GM19372 (cell line): Measurements from ENCODE around the gene KCNQ1.
"Not testable (repeated sequence)": the region's sequence is repeated elsewhere in the genome, so short reads cannot be mapped to it uniquely, and the experiment has no call there.

Experiments
- ATAC-seq: cut with Tn5 transposase; IDR thresholded peaks from one replicate; pipeline ENCODE4 v1.9.1; 2021; ENCODE audit warnings: mild to moderate bottlenecking, low read depth, moderate library complexity; ENCODE audit not compliant: unreplicated experiment

The KCNQ1 gene

DNA sequence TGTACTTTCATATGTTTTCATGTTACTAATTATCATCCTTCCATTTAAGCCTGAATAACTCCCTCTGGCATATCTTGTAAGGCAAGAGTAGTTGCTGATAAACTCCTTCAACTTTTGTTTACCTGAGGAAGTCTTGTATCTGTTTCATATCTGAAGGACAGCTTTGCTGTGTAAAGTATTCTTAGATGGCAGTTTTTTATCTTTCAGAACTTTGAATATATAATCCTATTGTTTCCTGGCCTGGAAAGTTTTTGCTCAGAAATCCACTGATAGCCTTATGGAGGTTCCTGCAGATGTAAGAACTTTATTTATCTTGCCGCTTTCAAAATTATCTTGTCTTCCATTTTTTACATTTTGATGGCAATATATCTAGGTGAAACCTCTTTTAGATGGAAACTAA is 185.9 kb downstream of the KCNQ1 start:
- ATAC-seq, result no peak

DNA sequence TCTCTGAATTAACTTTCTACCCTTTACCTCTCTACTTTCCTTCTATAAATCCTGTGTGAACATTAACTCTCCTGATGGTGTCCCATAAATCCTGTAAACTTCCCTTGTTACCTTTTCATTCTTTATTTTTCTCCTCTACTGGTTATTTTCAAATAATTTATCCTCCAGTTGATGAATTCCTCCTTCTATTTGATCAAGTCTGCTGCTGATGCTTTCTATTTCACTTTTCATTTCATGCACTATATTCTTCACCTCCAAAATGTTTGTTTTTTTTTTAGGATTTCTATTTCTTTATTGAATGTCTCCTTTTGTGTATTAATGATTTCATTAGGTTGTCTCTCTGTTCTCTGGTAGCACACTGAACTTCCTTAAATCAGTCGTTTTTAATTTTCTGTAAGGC is 186.4 kb downstream of the KCNQ1 start:
- ATAC-seq, result no peak

GRCh38 chr11:2639763-2640162 is 195.0 kb downstream of the KCNQ1 start:
- ATAC-seq, result not testable (repeated sequence)

- no peak for ATAC-seq
These were observed 196.8 kb downstream of the KCNQ1 start for GRCh38 chr11:2641623-2642022.

DNA sequence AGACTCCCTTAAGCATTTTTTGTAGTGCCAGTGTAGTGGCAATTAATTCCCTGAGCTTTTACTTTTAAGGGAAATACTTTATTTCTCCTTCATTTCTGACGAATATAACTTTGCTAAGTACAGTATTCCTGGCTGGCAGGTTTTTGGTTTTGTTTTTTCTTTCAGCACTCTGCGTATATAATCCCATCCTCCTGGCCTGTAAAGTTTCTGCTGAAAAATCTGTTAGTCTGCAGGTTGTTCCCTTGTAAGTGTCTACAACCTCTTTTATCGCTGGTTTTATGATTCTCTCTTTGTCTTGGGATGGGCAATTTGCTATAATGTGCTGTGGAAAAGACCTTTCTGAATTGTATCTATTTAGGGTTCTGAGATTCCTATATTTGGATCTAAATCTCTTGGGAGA is 198.9 kb downstream of the KCNQ1 start:
- ATAC-seq, result no peak

GRCh38 chr11:2644844-2645778 is 200.3 kb downstream of the KCNQ1 start:
- ATAC-seq, result no peak

DNA sequence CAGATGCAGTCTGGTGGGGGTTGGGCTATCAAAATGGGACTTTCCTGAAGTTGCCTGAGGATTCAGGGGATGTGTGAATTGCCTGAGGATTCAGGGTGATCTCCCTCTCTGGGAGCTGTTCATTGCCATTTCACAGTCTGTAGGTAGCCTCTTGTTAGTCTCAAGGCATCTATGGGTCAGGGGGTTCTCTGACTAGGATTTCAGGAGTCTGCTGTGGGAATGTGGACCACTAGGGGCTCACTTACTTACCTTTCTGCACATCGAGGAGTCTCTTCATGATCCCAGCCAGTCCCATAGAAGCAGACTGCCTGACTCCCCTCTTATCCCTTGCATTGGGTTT is 200.9 kb downstream of the KCNQ1 start:
- ATAC-seq, result no peak

GRCh38 chr11:2647167-2647566 is 202.4 kb downstream of the KCNQ1 start:
- ATAC-seq, result no peak

DNA sequence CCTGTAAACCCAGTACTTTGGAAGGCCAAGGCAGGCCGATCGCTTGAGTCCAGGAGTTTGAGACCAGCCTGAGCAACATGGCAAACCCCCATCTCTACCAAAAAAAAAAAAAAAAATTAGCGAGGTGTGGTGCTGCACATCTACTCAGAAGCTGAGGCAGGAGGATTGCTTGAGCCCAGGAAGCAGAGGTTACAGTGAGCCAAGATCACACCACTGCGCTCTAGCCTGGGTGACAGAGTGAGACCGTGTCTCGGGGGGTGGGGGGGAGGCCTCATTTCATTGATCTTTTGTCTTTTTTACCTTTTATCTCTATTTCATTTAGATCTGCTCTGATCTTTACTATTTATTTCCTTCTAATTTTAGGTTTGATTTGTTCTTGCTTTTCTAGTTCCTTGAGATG is 203.1 kb downstream of the KCNQ1 start:
- no peak for ATAC-seq

GRCh38 chr11:2649400-2649799 is 204.6 kb downstream of the KCNQ1 start:
- no peak for ATAC-seq

GRCh38 chr11:2649848-2650247 is 205.0 kb downstream of the KCNQ1 start:
- ATAC-seq, result no peak

DNA sequence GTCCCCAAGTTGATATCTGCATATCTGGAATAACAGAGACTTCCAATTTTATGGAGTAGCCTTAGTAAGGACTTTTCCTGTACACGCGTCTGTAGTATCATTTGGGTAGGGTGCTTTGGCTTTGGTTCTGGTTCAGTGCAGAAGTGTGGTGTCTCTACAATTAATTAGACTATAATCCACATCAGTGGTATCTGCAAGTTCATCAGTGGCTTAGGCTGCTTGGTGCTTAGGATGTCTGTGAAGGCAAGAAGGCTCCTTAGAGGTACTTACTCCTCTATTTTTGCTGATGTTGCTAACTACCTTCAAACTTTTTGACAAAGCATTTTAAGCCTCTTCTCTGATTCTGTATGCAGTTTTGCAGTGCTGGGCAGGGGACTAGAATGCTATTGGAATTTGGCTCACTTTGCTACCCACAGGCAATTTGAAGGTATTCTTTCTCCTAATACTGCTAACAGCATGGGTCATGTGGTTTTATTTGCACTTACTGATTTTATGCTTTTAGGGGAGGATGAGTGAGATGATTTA is 205.6 kb downstream of the KCNQ1 start:
- ATAC-seq, result no peak

- ATAC-seq, result no peak
These were observed 206.3 kb downstream of the KCNQ1 start for GRCh38 chr11:2651054-2651617.

DNA sequence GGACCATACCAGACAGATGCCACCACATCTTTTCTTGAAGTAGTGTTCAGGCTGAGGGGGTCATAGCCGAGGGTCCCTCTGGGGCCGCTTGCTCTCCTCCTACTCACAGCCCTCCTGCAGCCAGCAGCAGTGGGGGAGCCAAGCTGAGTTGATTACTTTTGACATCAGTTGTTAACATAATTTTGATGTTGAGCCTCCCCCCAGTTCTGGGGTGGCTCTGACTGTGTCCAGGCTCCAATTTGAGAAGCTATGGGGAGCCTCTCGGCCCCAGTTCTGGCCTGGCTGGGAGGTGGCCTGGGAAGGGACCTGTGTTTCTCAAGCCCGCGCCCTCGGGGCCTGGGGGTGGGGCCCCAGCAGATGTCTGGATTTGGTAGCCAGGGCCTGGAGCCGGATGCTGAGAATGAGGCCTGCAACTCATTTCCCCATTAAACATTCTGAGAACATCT is 207.0 kb downstream of the KCNQ1 start:
- ATAC-seq, result no peak

- ATAC-seq, result no peak
These were observed 207.8 kb downstream of the KCNQ1 start for GRCh38 chr11:2652333-2653197.

DNA sequence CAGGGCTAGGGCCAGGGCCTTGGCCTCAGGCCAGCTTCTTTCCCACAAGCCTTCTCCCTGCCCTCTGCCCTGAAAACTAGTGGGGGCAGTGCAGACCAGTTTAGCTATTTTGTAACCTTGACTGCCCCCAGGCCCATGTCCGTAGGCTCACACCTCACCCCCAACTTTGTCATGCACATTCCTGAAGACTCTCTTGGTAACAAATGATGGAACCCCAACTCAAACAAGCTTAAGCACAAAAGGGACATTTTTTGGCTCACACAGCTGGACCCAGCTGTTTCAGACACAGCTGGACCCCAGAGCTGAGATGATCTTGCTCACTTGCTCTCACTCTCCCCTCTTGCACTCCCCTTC is 208.4 kb downstream of the KCNQ1 start:
- no peak for ATAC-seq

DNA sequence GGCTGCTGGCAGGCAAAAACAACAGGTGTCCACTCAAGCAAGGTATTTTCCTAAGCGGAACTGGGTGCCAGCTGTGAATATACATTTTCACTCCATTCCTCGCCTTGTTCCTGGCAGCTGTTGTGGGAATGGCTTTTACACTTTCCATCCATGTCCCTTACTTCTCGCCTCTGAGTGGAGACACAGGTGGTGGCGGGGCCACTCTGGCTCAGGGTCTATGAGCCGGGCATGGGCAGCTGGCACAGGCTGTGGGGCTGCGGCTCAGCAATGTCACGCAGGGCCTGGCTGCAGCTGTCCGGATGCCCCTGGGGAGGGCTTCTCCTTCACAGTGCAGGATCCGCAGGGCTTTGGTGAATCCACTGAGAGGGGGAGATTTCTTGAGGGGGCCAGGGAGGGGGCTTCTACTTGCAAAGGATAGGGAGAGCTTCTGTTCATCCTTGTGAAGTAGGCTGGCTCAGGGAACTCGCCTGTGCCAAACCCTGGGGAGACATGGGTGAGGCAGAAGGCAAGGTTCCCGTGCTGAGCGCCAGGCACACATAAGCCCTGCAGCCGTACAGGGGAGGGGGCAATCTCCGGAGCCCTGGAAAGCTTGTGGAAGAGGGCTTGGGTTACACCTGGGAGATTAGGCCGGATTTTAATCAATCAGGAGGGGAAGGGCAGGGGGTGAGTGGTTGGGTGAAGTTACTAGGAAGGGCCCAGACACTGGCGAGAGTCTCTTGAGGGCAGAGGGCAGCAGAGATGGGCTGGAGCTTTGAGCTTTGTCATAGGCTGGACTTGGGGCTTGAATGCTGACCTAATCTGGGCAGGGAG is 209.3 kb downstream of the KCNQ1 start:
- ATAC-seq, result no peak

- no peak for ATAC-seq
These were observed 210.4 kb downstream of the KCNQ1 start for GRCh38 chr11:2655016-2655719.

DNA sequence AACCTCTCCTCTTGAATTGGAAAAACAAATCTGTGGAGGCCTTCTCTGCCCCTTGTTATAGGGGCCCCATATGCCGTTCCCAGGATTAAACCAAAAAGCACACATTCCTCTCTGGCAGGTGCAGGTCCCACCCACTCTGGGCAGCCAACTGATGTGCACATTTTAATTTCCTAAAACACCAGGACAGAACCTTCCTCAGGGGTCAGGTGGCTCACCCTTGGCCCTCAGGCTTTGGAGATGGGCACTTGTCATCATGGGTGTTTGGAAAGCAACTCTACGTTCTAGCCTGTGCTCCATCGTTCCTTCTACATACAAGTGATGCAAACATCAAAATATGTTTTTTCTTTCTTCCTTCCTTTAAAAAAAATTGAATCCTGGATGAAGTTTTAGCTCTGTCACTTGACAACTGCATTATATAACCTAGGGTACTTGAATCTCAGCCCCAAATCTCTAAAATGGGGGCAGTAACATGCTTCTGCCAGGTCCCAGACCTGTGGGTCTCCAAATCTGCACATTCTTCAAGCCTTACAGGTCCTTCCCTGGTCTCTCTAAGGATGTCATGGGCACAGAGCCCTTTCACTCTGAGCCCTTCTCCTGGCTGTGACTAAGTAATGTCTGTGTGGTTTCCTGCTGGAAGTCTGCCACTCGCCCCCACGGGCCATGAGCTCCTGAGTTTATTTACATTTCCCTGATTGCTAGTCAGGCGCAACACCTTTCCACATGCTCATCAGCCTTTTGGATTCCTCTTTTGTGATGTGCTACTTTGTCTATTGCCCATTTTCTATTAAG is 211.2 kb downstream of the KCNQ1 start:
- no peak for ATAC-seq
